Gastrocnemius medialis (tissue), 4 donors: ENCODE data around the gene CTAG2.

Experiments
- POLR2A ChIP-seq, 2 donors: fragments of 450-650 bp; IDR thresholded peaks; one replicate each; pipeline ENCODE4 v1.6.1; 2017; ENCODE audit warnings: antibody characterized with exemption in 2 of 2, mild to moderate bottlenecking in 2 of 2, moderate library complexity in 2 of 2
- TF ChIP-seq, protein P1 (sequence below), 5 experiments: fragments of 450-650 bp in 3 of 5; fragments of 200-600 bp in 2 of 5; sonication (generic) in 2 of 5; IDR thresholded peaks in 4 of 5; conservative IDR thresholded peaks in 1 of 5; 1 replicate in 4 of 5; 2 replicates in 1 of 5; pipeline ENCODE4 v1.5.1; 2016 to 2019; ENCODE audit warnings: antibody characterized with exemption in 5 of 5, mild to moderate bottlenecking in 3 of 5, moderate library complexity in 3 of 5

DNA sequence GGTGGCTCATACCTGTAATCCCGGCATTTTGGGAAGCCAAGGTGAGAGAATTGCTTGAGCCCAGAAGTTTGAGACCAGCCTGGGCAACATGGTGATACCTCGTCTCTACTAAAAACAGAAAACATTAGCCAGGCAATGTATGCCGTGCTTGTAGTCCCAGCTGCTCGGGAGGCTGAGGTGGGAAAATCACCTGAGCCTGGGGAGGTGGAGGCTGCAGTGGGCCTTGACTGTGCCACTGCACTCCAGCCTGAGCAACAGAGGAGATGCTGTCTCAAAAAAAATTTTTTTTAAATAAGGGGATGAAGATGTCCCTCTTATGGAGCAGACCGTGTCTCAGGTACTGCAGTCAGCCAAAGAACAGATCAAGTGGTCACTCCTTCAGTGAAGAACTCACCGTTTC lies 47.8 kb downstream of the CTAG2 start:
- TF ChIP-seq, protein P1, sequence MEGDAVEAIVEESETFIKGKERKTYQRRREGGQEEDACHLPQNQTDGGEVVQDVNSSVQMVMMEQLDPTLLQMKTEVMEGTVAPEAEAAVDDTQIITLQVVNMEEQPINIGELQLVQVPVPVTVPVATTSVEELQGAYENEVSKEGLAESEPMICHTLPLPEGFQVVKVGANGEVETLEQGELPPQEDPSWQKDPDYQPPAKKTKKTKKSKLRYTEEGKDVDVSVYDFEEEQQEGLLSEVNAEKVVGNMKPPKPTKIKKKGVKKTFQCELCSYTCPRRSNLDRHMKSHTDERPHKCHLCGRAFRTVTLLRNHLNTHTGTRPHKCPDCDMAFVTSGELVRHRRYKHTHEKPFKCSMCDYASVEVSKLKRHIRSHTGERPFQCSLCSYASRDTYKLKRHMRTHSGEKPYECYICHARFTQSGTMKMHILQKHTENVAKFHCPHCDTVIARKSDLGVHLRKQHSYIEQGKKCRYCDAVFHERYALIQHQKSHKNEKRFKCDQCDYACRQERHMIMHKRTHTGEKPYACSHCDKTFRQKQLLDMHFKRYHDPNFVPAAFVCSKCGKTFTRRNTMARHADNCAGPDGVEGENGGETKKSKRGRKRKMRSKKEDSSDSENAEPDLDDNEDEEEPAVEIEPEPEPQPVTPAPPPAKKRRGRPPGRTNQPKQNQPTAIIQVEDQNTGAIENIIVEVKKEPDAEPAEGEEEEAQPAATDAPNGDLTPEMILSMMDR (IDR thresholded peaks at IDR 0.05 in 4 of 5, conservative IDR thresholded peaks at IDR 0.05 in 1 of 5) = no peak
- no peak for TF ChIP-seq POLR2A (IDR thresholded peaks at IDR 0.05)
